ENCODE results near the gene RERG.

RERG gene

DNA sequence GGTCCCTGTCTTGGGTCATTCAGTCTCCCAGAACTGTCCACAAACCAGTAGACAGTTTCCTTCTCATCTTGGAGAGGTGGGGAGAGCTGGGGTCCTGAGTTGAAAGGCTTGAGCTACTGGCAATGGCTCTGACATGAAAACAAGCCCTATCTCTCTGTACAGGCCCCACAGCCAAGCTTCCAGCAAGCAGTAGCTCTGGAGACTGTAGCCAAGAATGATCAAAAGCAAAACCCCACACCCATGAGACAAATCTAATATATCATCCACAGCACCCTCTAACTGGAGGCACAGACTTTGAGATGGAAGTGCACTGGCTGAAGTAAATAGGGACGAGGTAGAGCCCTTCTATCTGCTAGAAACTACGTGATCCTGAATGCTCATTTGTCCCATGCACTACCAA lies 40.9 kb downstream of the RERG start:
- FAIRE-seq (no peak), DNase-seq (ENCODE audit: insufficient read length, low spot score) (no peak)
- TF ChIP-seq TAF1 (IDR thresholded peaks at IDR 0.05; ENCODE audit: low read depth, low read length) (no peak), POLR2A (IDR thresholded peaks at IDR 0.05; ENCODE audit: low read depth, low read length) (no peak), POLR2AphosphoS5 (IDR thresholded peaks at IDR 0.05; ENCODE audit: low read depth, low read length) (no peak), POU2F2 (IDR thresholded peaks at IDR 0.05; ENCODE audit: low read depth, low read length) (no peak), PAX5 (IDR thresholded peaks at IDR 0.05; ENCODE audit: insufficient read depth, low read length, severe bottlenecking) (no peak), SPI1 (IDR thresholded peaks at IDR 0.05; ENCODE audit: low read depth, low read length) (no peak)

DNA sequence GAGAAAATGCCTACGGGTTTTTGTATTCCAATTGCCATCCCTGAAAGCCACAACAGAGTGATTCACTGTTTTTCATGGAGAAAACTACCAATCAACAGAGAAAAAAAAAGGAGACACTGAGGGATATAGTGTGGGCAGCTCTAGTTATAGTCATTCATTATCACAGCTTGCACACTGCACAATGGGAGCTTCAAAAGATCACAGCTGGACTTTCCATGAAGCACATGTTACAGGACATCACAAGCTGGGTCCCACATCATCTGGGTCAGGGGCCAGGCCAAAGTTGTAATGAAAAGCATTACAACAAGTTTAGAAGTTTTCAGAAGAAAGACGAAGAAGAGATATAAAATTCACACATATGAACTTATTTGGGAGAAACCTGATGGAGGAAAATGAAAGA lies 41.5 kb downstream of the RERG start:
- DNase-seq (ENCODE audit: insufficient read length, low spot score) (no peak), FAIRE-seq (no peak)
- TF ChIP-seq POLR2A (IDR thresholded peaks at IDR 0.05; ENCODE audit: low read depth, low read length) (no peak), POLR2AphosphoS5 (IDR thresholded peaks at IDR 0.05; ENCODE audit: low read depth, low read length) (no peak), POU2F2 (IDR thresholded peaks at IDR 0.05; ENCODE audit: low read depth, low read length) (no peak), PAX5 (IDR thresholded peaks at IDR 0.05; ENCODE audit: insufficient read depth, low read length, severe bottlenecking) (no peak), SPI1 (IDR thresholded peaks at IDR 0.05; ENCODE audit: low read depth, low read length) (no peak), TAF1 (IDR thresholded peaks at IDR 0.05; ENCODE audit: low read depth, low read length) (no peak)

DNA sequence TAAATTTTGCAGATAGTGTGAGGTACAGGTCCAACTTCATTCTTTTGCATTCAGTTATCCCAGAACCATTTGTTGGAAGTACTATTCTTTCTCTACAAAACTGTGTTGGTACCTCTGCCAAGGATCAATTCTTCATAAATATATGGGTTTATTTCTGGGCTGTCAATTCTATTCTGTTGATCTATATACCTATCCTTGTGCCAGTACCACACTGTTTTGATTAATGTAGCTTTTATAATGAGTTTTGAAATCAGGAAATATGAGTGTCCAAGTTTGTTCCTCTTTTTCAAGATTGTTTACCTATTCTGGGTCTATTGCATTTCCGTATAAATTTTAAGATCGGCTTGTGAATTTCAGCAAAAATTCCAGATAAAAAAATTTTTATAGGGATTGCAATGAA lies 48.1 kb downstream of the RERG start:
- no peak for FAIRE-seq

DNA sequence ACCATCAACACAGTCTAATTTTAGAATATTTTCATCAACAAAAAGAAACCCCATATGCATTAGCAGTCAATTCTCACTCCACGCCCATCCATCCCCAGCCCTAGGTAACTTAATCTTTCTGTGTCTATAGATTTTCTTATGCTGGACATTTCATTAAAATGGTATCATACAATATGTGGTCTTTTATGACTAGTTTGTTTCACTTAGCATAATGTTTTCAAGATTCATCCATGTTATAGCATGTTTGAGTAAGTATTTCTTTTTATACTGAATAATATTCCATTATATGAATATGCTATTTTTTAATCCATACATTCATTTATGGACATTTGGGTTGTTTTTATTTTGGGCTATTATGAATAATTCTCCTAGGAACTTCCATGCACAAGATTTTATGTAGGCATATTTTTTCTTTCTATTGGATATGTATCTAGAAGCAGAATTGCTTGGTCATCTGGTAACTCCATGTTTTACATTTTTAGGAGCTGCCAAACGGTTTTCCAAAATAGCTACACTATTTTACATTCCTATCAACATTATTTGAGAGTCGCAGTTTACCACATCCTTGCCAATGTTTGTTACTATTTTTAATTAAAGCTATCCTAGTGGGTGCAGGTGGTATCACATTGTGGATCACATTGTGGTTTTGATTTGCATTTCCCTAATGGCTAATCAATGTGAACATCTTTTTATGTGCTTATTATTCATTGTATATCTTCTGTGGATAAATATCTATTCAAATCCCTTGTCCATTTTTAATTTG lies 49.0 kb downstream of the RERG start:
- no peak for DNase-seq (ENCODE audit: insufficient read length, low spot score)
- no peak for TF ChIP-seq POLR2AphosphoS5 (IDR thresholded peaks at IDR 0.05; ENCODE audit: low read depth, low read length)
- TF ChIP-seq SPI1 (IDR thresholded peaks at IDR 0.05; ENCODE audit: low read depth, low read length) = no peak
- no peak for TF ChIP-seq POU2F2 (IDR thresholded peaks at IDR 0.05; ENCODE audit: low read depth, low read length)
- no peak for TF ChIP-seq TAF1 (IDR thresholded peaks at IDR 0.05; ENCODE audit: low read depth, low read length)
- TF ChIP-seq PAX5 (IDR thresholded peaks at IDR 0.05; ENCODE audit: insufficient read depth, low read length, severe bottlenecking) = no peak
- no peak for TF ChIP-seq POLR2A (IDR thresholded peaks at IDR 0.05; ENCODE audit: low read depth, low read length)
- FAIRE-seq = no peak

More for the DNA sequence above, 48.1 kb downstream of the RERG start:
- TF ChIP-seq TAF1 (IDR thresholded peaks at IDR 0.05; ENCODE audit: low read depth, low read length) (no peak), POU2F2 (IDR thresholded peaks at IDR 0.05; ENCODE audit: low read depth, low read length) (no peak), POLR2A (IDR thresholded peaks at IDR 0.05; ENCODE audit: low read depth, low read length) (no peak), POLR2AphosphoS5 (IDR thresholded peaks at IDR 0.05; ENCODE audit: low read depth, low read length) (no peak), SPI1 (IDR thresholded peaks at IDR 0.05; ENCODE audit: low read depth, low read length) (no peak), PAX5 (IDR thresholded peaks at IDR 0.05; ENCODE audit: insufficient read depth, low read length, severe bottlenecking) (no peak)
- DNase-seq (ENCODE audit: insufficient read length, low spot score) = no peak

DNA sequence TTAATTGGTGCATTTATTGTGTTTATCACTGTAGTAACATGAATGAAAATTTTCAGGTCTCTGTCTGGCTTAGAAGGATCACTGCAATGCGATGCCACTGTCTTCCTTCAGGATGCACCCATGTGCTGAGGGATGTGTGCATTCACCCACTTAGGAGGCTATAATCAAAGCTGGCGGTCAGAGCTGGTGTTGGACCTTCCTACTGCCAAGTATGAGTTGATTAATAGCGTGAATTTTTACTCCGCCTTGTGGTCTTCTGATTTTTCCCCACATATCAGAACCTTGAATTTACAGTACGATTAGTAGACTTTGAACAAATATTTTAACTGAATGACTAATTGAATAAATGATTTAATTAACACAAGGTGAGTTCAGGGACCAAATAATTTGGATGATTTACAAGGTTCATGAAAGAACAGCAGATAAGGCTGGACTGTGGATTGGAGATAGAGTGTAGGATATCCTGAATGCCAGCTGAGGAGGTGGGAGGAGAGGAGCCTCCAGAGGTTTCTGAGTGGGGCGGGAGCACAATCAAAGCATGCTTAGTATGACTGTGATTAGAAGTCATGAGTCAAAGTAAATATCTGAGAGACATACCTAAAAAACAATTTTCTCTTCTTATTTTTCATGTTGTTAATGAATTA lies 50.1 kb downstream of the RERG start:
- no peak for FAIRE-seq
- DNase-seq (ENCODE audit: insufficient read length, low spot score) = no peak
- no peak for TF ChIP-seq POLR2AphosphoS5 (IDR thresholded peaks at IDR 0.05; ENCODE audit: low read depth, low read length)
- no peak for TF ChIP-seq POU2F2 (IDR thresholded peaks at IDR 0.05; ENCODE audit: low read depth, low read length)
- TF ChIP-seq TAF1 (IDR thresholded peaks at IDR 0.05; ENCODE audit: low read depth, low read length) = no peak
- no peak for TF ChIP-seq PAX5 (IDR thresholded peaks at IDR 0.05; ENCODE audit: insufficient read depth, low read length, severe bottlenecking)
- TF ChIP-seq POLR2A (IDR thresholded peaks at IDR 0.05; ENCODE audit: low read depth, low read length) = no peak
- TF ChIP-seq SPI1 (IDR thresholded peaks at IDR 0.05; ENCODE audit: low read depth, low read length) = no peak

DNA sequence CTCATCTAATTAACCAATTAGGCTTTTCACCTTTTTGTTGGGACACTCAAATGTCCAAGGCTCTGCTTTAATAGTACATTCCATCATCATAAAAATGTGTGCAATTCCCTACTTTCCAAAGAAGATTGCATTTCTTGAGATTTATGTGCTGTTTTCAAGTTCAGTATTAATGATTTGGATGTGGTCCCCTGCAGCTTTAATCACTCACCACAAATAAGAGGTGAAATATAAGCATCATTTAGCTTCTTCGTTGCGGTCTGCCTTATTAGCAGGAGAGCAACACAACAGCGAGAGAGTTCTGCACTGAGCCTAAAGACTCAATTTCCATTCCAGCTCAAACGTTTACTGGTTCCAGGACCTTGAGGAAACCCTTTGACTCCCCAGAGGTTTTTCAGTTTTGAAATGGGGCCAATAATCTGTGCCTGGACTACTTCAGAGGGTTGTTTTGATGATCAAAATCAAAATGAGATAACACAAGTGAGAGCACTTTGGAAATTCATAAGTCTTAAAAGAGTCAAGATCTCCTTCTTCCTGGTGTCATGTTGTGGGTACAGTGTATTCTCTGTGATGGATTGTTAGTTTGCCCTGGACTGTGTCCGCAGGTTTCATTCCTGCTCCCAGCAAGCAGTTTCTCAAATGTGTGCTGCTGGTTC lies 53.1 kb downstream of the RERG start:
- DNase-seq (ENCODE audit: insufficient read length, low spot score) (no peak), FAIRE-seq (no peak)
- TF ChIP-seq POLR2AphosphoS5 (IDR thresholded peaks at IDR 0.05; ENCODE audit: low read depth, low read length) = no peak
- TF ChIP-seq TAF1 (IDR thresholded peaks at IDR 0.05; ENCODE audit: low read depth, low read length) = no peak
- TF ChIP-seq SPI1 (IDR thresholded peaks at IDR 0.05; ENCODE audit: low read depth, low read length) = no peak

DNA sequence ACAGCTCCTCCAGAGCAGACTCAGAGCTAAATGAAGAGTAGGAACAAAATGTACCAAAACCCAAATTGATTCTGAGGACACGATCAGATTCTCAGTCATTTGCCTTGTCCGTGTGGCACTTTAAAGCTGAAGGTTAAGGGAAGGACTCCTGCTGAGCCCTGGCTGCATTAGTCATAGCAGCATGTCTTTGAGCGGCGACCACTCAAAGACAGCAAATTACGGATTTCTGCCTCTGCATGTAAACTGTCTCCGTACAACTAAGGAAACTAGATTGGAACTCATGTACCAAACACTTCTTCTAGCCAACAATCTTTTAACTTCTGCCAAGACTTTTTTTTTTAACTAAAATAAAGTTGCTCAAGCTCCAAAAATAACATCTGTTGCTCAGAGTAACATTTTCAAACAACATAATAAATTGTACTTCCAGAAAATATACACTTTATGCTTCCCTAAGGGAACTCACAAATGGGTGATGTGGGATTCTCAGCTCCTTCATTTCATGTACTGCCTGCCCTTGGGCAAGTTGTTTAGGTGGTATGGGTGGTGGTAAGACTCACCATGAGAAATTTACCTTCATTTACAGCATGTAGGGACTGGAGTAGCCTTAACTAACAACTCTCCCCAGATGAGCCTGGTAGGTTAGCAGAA lies 56.1 kb downstream of the RERG start:
- no peak for FAIRE-seq
- TF ChIP-seq POLR2AphosphoS5 (IDR thresholded peaks at IDR 0.05; ENCODE audit: low read depth, low read length) = no peak
- TF ChIP-seq POLR2A (IDR thresholded peaks at IDR 0.05; ENCODE audit: low read depth, low read length) = no peak
- no peak for DNase-seq (ENCODE audit: insufficient read length, low spot score)

DNA sequence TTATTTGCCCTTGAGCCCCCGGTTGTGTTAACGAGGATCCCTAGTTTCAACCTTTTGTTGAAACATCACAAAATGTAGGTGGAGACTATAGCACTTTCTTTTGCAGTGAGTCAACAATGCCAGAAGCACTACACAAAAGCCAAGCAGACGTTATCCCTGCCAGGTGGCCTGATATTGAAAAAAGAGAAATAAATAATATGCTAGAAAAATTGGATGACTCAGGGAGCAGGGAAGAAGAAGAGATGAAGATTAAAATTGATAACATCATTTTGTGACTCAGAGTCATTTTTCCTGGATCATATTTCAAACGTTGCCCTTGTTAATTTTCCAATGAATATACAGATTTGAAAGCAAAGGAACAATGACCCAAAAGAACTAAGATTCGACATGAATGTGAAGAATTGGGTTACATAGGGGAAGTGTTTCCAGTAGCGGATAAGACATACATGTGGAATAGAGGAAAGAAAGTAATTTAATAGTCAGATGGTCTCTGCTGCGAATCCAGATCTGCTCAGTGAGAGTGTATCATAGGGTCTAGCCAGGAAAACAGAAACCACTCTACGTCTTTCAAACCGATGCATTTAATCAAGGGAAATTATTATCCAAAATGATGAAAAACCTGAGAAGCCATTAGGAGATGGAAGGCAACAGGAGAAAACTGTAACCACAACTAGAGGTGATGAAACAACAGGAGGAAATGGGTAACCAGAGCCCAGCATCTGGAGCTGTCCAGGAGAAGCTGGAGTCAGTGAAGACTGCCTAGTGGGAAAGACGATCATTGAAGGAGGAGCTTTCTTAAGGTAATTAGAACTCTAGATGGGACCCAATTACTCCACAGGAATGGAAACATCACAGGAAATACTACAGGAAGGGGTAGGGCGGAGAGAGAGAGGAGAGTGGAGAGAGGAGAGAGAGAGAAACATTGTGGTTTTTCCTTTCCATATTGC lies 57.9 kb downstream of the RERG start:
- DNase-seq (ENCODE audit: insufficient read length, low spot score) (no peak), FAIRE-seq (no peak)
- TF ChIP-seq POU2F2 (IDR thresholded peaks at IDR 0.05; ENCODE audit: low read depth, low read length) (no peak), POLR2A (IDR thresholded peaks at IDR 0.05; ENCODE audit: low read depth, low read length) (no peak), TAF1 (IDR thresholded peaks at IDR 0.05; ENCODE audit: low read depth, low read length) (no peak)

DNA sequence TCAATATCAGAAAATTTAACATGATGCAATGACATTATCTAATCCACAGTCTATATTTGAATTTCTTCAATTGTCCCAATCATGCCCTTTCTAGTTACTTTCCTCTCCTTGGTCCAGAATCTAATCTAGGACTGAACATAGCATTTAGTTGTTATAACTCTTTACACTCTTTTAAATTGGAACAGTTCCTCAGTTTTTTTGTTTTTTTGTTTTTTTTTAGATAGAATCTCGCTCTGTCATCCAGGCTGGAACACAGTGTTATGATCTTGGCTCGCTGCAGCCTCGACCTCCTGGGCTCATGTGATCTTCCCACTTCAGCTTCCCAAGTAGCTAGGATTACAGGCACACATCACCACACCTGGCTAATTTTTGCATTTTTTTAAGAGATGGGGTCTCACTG lies 63.1 kb downstream of the RERG start:
- FAIRE-seq = no peak
- DNase-seq (ENCODE audit: insufficient read length, low spot score) = no peak
- no peak for TF ChIP-seq PAX5 (IDR thresholded peaks at IDR 0.05; ENCODE audit: insufficient read depth, low read length, severe bottlenecking)
- TF ChIP-seq SPI1 (IDR thresholded peaks at IDR 0.05; ENCODE audit: low read depth, low read length) = no peak
- no peak for TF ChIP-seq POLR2A (IDR thresholded peaks at IDR 0.05; ENCODE audit: low read depth, low read length)
- TF ChIP-seq TAF1 (IDR thresholded peaks at IDR 0.05; ENCODE audit: low read depth, low read length) = no peak
- no peak for TF ChIP-seq POLR2AphosphoS5 (IDR thresholded peaks at IDR 0.05; ENCODE audit: low read depth, low read length)
- no peak for TF ChIP-seq POU2F2 (IDR thresholded peaks at IDR 0.05; ENCODE audit: low read depth, low read length)
